Fibroblast of peridontal ligament (primary cell): Measurements from ENCODE around the gene CASZ1.
A peak's percentile ranks its signal among the peaks of the same experiment; 100 is the strongest.

Source experiments
- DNase-seq: peaks from one replicate; pipeline ENCODE4 v3.0.0-alpha.2; 2010; ENCODE audit errors: extremely low read depth

Gene CASZ1

DNA sequence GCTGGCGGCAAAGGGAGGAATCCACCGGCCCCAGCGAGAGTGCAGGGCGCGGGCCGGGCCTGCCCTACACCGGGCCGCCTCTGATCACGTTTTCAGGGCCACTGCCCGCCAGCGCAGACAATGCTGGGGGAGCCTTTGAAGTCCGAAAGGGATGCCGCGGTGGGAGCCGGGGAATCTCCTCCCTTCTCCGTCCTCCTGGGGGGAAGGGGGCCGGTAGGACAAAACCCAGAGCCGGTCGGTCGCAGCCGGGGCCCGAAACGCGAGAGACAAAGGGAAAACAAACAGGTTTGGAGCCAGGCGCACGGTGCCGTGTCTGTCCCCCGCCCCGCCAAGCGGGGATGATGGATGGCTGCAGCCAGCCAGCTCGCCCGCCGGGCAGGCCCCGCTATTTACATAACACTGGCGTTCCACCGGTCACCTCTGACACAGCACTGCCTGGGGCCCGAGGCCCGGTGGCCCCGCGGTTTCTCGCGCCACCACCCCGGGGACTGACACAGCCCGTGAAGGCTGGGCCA is 92.0 kb downstream of the CASZ1 start:
- no peak for DNase-seq

- DNase-seq = no peak
These were observed 92.7 kb downstream of the CASZ1 start for GRCh38 chr1:10703702-10704101.

DNA sequence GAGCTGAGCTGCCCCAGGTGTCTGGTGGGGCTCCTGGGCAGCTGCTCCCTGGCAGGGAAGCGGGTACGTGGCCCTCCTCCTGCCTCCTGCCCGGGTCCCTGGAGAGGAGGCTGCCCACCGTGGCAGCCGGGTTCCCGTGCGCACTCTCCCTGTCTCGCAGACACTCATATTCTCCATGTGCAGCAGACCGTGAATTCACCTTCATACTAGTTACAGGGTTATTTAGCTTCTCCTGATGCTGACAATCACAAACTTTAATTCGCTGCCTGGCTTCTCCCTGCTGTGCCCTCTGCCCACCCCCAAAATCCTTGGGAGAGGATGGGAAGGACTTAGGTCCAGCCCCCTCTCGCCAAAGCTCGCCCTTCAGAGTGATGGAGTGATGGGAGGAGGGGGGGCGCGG is 95.3 kb downstream of the CASZ1 start:
- DNase-seq = no peak

DNA sequence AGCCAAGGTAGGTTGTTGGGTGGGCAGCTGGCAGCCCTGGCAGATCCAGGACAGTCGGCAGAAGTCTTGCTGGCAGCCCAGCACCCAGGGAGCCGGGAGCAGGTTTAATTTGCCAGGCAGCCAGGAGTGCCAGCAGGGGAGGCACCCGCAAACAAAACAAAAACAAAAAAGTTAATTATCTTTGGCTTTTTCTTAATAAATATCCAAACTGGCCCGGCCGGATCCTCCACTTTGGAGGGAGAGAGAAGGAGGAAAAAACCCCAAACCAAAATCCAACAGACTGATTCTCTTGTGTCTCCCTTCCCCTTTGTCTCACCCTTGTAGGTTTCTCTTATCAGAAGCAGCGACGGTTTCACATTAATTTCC is 97.0 kb downstream of the CASZ1 start:
- DNase-seq = no peak

DNA sequence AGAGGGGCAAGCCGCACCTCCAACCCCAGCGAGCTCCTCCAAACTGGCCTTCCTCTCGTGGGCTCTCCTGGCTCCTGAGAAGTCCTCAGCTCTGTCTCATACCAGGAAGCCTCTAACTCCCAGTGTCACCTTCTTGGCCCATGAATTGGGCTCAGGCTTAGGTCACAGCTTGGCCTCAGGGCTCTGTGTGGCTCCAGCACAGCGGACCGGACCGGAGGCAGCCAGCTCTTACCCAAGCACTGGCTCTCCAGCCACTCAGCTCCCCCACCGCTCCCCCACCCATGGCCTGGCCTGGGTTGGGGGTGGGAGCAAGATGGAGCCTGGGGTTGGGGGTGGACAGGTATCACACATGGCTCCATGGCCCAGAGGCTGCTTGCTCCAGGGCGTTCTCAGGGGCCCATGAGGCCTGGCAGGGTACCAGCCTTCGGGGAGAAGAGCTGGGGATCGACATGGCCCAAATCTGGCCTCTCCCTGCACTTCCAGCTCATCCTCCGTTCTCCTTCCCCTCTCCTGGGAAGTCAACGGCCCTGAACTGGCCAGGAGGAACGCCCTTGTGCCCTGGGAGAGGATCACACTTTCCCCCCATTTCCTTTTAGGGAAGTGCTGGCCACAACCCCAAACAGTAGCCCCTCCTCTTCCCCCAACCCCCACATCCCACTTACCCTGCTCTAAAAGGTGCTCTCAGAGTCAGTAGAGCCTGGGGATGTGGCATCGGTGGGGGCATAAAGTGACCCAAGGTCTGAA is 97.5 kb downstream of the CASZ1 start:
- no peak for DNase-seq

GRCh38 chr1:10697621-10698160 is 98.8 kb downstream of the CASZ1 start:
- no peak for DNase-seq

GRCh38 chr1:10696977-10697376 is 99.5 kb downstream of the CASZ1 start:
- DNase-seq = no peak

GRCh38 chr1:10694633-10695627 is 101.5 kb downstream of the CASZ1 start:
- peak; percentile 61 for DNase-seq

- peak; percentile 6 for DNase-seq
These were observed 102.2 kb downstream of the CASZ1 start for GRCh38 chr1:10694274-10694632.

DNA sequence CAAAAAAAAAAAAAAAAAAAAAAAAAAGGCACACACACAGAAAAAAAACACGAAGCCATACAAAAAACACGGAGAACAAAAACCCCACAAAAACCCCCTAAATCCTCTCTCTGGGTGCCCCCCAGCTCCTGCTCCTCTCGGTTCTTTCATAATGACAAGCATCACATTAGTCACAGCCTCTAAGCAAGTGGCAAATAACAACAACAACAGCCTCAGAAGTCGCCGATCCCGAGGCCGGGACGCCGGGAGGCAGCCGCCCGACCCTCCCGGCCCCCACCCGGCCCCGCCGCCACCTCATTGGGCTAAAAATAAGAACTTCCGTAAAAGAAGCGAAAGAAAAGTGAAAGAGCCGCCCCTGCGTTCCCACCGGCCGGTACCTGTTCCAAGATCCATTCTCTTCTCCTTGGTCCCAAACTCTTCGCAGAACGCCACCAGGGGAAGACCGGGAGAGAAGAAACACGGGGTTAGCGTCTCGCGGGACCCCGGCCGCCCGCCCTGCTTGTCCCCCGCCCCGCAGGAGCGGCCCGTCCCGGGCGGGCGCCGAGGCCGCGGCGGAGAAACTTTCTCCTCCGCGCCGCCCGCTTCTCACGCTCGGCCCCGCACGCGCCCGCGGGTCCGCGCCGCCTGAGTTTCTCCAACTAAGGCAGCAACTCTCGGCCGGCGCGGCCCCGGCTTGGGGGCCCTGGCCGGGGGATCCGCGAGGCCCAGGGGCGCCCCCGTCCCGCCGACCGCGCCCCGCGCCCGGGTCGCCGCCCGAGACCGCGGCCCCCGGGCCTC is 102.8 kb downstream of the CASZ1 start:
- DNase-seq = peak; percentile 4

GRCh38 chr1:10693152-10693496 is 103.3 kb downstream of the CASZ1 start:
- DNase-seq = no peak

- no peak for DNase-seq
These were observed 103.9 kb downstream of the CASZ1 start for GRCh38 chr1:10692401-10693021.

DNA sequence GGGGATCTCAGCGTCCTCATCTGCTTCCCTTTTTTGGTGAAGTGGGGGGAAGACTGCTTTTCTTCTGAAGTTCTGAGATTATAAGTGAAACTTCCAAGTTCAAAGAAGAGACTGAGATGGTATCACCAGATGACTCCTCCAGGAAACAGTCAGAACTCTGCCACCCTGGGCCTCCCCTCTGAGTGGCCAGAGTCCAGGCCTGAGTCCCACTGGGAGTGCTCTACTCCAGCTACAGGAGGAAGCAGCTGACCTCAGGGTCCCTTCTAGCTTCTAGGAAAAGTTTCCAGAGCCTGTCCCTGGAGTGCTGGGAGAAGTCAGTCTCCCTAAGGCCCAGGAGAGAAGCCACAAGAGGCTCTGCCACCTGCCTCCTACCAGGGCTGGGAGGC is 104.7 kb downstream of the CASZ1 start:
- no peak for DNase-seq

DNA sequence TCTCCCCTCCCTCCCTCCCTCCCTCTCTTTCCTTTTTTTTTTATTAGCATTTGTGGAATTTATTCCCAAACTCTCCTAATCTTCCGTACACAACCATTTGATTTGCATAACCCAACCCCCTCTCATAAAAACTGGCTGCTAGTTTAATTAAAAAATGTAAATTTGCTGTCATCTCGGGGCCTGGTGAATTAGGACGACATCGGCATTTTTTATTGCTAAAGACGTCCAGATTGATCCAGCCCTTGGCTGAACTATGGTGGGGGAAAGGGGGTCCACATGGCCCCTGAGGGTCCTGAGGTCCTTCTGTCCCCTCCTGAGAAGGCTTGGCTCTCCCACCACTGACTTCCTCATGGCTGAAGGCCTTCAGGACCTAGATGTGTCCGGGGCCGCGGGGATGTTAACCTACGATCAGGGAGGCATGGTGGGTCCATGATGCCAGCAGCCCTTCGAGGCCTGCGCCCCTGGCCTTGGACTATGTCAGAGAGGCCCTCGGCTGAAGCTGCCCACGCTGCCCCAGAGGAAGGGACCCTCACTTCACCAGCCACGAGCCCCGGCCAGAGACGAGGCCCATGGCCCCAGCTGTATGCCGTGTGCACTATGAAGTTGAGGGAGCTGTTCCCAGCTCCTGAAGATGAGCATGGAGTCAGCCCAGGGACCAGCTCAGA is 105.2 kb downstream of the CASZ1 start:
- no peak for DNase-seq

- no peak for DNase-seq
These were observed 106.0 kb downstream of the CASZ1 start for GRCh38 chr1:10690484-10690883.

DNA sequence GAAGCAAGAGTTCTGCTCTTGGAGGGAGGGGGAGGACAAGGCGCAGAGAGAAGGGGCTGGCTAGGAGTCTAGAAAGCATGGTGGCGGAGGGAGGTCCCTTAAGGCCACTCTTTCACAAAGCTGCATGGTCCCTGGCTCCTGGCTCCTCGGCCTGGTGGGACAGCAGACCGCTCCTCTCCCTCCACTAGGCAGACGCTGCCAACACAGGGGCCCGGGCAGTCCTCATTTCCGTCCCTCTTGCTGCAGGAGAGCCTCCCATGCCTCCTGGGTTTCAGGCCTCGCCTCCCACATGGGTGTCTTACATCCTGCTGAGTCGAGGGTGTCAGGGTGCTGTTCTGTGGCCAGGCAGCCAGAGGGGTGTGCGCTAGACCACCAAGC is 108.0 kb downstream of the CASZ1 start:
- no peak for DNase-seq

DNA sequence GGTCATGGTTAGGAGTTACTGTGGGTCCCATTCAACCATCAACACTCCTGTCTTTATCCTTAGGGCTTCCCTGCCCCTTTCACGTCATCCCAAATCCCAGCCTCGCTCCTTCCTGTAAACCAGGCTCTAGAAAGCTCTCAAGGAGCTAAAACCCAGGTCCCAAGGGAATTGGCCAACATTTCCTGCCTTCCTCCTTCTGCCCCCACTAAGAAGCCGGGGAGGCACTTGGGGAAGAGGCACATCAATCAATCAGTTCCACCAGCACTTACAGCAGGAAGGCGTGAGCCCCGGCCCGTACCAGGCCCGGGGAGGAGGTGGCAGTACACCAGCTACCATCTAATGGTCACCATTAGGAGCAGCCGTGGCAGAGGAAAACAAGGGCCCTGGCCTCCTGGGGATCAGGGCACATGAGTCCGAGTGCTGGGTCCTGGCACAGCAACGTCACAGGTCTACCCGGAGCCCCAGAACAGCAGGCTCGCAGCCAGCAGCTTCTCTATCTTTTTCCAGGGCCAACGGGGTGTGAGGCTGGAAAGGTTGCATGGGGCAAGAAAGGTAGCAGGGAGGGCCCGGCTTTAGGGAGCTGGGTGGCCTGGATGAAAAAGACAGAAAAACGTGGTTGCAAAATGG is 108.6 kb downstream of the CASZ1 start:
- DNase-seq = peak; percentile 44

DNA sequence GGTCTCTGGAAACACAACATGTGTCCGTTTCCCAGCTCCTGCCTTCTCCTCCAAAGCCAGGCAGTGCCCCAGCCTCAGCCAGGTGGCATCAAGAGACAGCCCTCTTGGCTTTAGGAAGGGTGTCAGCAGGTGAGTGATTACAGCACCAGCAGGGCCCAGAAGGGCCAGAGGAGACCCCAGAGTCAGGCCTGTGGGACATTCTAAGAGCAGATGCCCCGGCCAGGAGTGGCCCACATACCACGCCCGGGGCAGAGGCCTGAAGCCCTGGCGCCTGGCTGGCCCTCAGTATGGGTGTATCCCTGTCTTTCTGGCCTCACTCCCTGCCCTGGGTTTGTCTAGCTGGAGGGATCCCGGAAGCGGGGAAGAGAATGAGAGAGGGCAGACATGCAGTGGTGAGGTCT is 109.2 kb downstream of the CASZ1 start:
- DNase-seq = no peak

GRCh38 chr1:10686404-10687040 is 109.9 kb downstream of the CASZ1 start:
- DNase-seq = no peak

- peak; percentile 5 for DNase-seq
These were observed 110.5 kb downstream of the CASZ1 start for GRCh38 chr1:10685808-10686403.
